Activated B cell treated with CpG ODN at 0.5 μM for 24 hours (primary cell): ENCODE results near the gene DUSP8. TPM values are rescaled to one million over a fixed set of nuclear protein-coding genes. Genes with fewer than 3 reads are reported as not detected.
"Not testable (repeated sequence)": the region's sequence is repeated elsewhere in the genome, so short reads cannot be mapped to it uniquely, and the experiment has no call there.

Experiments
- ATAC-seq: fragments of 200-7000 bp; cut with Tn5 transposase; one replicate; pipeline ENCODE4 v1.10.0; 2021; ENCODE audit warnings: low read depth, mild to moderate bottlenecking, moderate library complexity
- CTCF ChIA-PET: fragments of 350-600 bp; sonication (Branson Sonifier 250); formaldehyde crosslinking; loops from one replicate; lab custom pipeline; 2021; ENCODE audit warnings: antibody characterized with exemption; lab: Charles Lee
- POLR2A ChIA-PET: fragments of 350-600 bp; sonication (Branson Sonifier 250); formaldehyde crosslinking; loops from one replicate; lab custom pipeline; 2021; ENCODE audit warnings: antibody characterized with exemption; lab: Charles Lee
- DNase-seq: peaks from one replicate; pipeline ENCODE4 v3.0.0; 2022
- H3K27ac Mint-ChIP-seq: one replicate; pipeline ENCODE4 v1.8.0; 2020; ENCODE audit warnings: mixed read lengths
- H3K27me3 Mint-ChIP-seq: one replicate; pipeline ENCODE4 v1.8.0; 2021; ENCODE audit warnings: mixed read lengths
- H3K36me3 Mint-ChIP-seq: one replicate; pipeline ENCODE4 v1.8.0; 2021; ENCODE audit warnings: low read depth, mixed read lengths
- H3K4me1 Mint-ChIP-seq: one replicate; pipeline ENCODE4 v1.8.0; 2021; ENCODE audit warnings: mixed read lengths
- H3K4me3 Mint-ChIP-seq: one replicate; pipeline ENCODE4 v1.8.0; 2020; ENCODE audit warnings: mild to moderate bottlenecking, mixed read lengths
- H3K9me3 Mint-ChIP-seq: one replicate; pipeline ENCODE4 v1.8.0; 2020; ENCODE audit warnings: mixed read lengths
- CTCF ChIP-seq: fragments of 200-600 bp; IDR thresholded peaks from one replicate; pipeline ENCODE4 v1.8.0; 2022; ENCODE audit warnings: antibody characterized with exemption, mild to moderate bottlenecking
- intact Hi-C: fragments of 100-400 bp; cut with micrococcal nuclease; formaldehyde crosslinking; loops from one replicate; pipeline ENCODE4 v1.15.1; 2024
- total RNA-seq: library from RNA; stranded (reverse); gene quantifications from 2 replicates; pipeline ENCODE4 v1.2.3, GENCODE V29; 2022

Gene DUSP8
- total RNA-seq, 1 donor from 2014 or later = 1.3 TPM

GRCh38 chr11:1513326-1514296, 58.5 kb downstream of the DUSP8 start:
- DNase-seq (no peak), ATAC-seq (no peak)
- H3K27ac Mint-ChIP-seq = peak overlapping the region; percentile 41

GRCh38 chr11:1512531-1513258, 59.4 kb downstream of the DUSP8 start:
- H3K27ac Mint-ChIP-seq, intact Hi-C loops: not testable (repeated sequence)
- H3K4me1 Mint-ChIP-seq = peaks cover 57% of the 10 kb centered on the region

More at GRCh38 chr11:1513326-1514296, 58.5 kb downstream of the DUSP8 start:
- CTCF ChIA-PET = interaction anchor here (3.1 to 3.5 kb wide), 3 partner anchors 61 to 311 kb away, joined by 12 to 23 read pairs (median 12); no protein-coding TSS in a partner anchor
- no peak overlapping the region for H3K4me3 Mint-ChIP-seq
- no peak for TF ChIP-seq CTCF
- no peaks in the 10 kb centered on the region for H3K27me3 Mint-ChIP-seq
- H3K36me3 Mint-ChIP-seq = peaks cover 11% of the 10 kb centered on the region
- POLR2A ChIA-PET = no interaction called here
- intact Hi-C loops = loop anchor here (2.0 kb wide), 1 partner anchor 61 kb away; no protein-coding TSS in a partner anchor
- H3K9me3 Mint-ChIP-seq = no peaks in the 10 kb centered on the region
- H3K4me1 Mint-ChIP-seq = peaks cover 50% of the 10 kb centered on the region

GRCh38 chr11:1511937-1512496, 60.1 kb downstream of the DUSP8 start:
- H3K4me1 Mint-ChIP-seq = peaks cover 56% of the 10 kb centered on the region
- no peaks in the 10 kb centered on the region for H3K9me3 Mint-ChIP-seq
- no peaks in the 10 kb centered on the region for H3K27me3 Mint-ChIP-seq
- TF ChIP-seq CTCF = no peak
- intact Hi-C loops = no loop called here
- CTCF ChIA-PET = no interaction called here
- peaks cover 10% of the 10 kb centered on the region for H3K36me3 Mint-ChIP-seq
- ATAC-seq (no peak), DNase-seq (no peak)
- POLR2A ChIA-PET = no interaction called here
- no peak overlapping the region for H3K4me3 Mint-ChIP-seq
- H3K27ac Mint-ChIP-seq = no peak overlapping the region

More at GRCh38 chr11:1512531-1513258, 59.4 kb downstream of the DUSP8 start:
- POLR2A ChIA-PET, DNase-seq, H3K27me3 Mint-ChIP-seq, CTCF ChIA-PET, H3K9me3 Mint-ChIP-seq, H3K4me3 Mint-ChIP-seq, ATAC-seq: not testable (repeated sequence)
- H3K36me3 Mint-ChIP-seq = peaks cover 11% of the 10 kb centered on the region

GRCh38 chr11:1510928-1511327, 61.1 kb downstream of the DUSP8 start:
- H3K27me3 Mint-ChIP-seq = no peaks in the 10 kb centered on the region
- H3K36me3 Mint-ChIP-seq = peaks cover 10% of the 10 kb centered on the region
- H3K9me3 Mint-ChIP-seq = no peaks in the 10 kb centered on the region
- H3K27ac Mint-ChIP-seq = no peak overlapping the region
- peaks cover 54% of the 10 kb centered on the region for H3K4me1 Mint-ChIP-seq
- CTCF ChIA-PET = no interaction called here
- intact Hi-C loops = no loop called here
- DNase-seq = no peak
- no peak overlapping the region for H3K4me3 Mint-ChIP-seq
- no peak for ATAC-seq
- no peak for TF ChIP-seq CTCF
- POLR2A ChIA-PET = no interaction called here

- intact Hi-C loops, DNase-seq: not testable (repeated sequence)
These were observed 61.7 kb downstream of the DUSP8 start for GRCh38 chr11:1510351-1510750.

More at GRCh38 chr11:1510351-1510750, 61.7 kb downstream of the DUSP8 start:
- H3K9me3 Mint-ChIP-seq, ATAC-seq, POLR2A ChIA-PET, H3K27ac Mint-ChIP-seq, H3K4me3 Mint-ChIP-seq, H3K36me3 Mint-ChIP-seq, H3K27me3 Mint-ChIP-seq, CTCF ChIA-PET: not testable (repeated sequence)
- peaks cover 48% of the 10 kb centered on the region for H3K4me1 Mint-ChIP-seq
